Heart left ventricle (tissue), 16 donors: ENCODE data around the gene ZMIZ2. TPM values are rescaled to one million over a fixed set of nuclear protein-coding genes. Genes with fewer than 3 reads are reported as not detected.
A peak's percentile ranks its signal among the peaks of the same experiment; 100 is the strongest.

Experiments
- ATAC-seq, 4 donors: fragments of 200-7000 bp; cut with Tn5 transposase; one replicate each; pipeline ENCODE4 v1.9.1; 2020 to 2022; ENCODE audit warnings: moderate library complexity in 4 of 4, mild to moderate bottlenecking in 3 of 4, moderate number of reproducible peaks in 1 of 4
- DNase-seq, 5 donors: peaks; one replicate each; pipeline ENCODE4 v3.0.0-alpha.2; 2020
- H3K27ac ChIP-seq, 12 donors: fragments of 200-600 bp; sonication (generic) in 4 of 12; one replicate each; pipeline versions ENCODE4 v1.5.0 to v1.8.0; 2016 to 2022; ENCODE audit warnings: mild to moderate bottlenecking in 2 of 12
- H3K27me3 ChIP-seq, 9 donors: fragments of 200-600 bp; sonication (generic) in 2 of 9; one replicate each; pipeline versions ENCODE4 v1.5.1 to v1.8.0; 2016 to 2022; ENCODE audit warnings: mild to moderate bottlenecking in 3 of 9
- H3K36me3 ChIP-seq, 9 donors: fragments of 200-600 bp; sonication (generic) in 2 of 9; one replicate each; pipeline versions ENCODE4 v1.5.0 to v1.8.0; 2018 to 2022; ENCODE audit warnings: mild to moderate bottlenecking in 2 of 9
- H3K4me1 ChIP-seq, 12 donors: fragments of 200-600 bp; sonication (generic) in 4 of 12; one replicate each; pipeline versions ENCODE4 v1.5.0 to v1.8.0; 2016 to 2022; ENCODE audit warnings: mild to moderate bottlenecking in 3 of 12
- H3K4me3 ChIP-seq, 12 donors: fragments of 200-600 bp; sonication (generic) in 4 of 12; one replicate each; pipeline versions ENCODE4 v1.5.0 to v1.8.0; 2017 to 2022; ENCODE audit warnings: mild to moderate bottlenecking in 9 of 12, moderate library complexity in 4 of 12
- H3K9me3 ChIP-seq, 12 donors: fragments of 200-600 bp; sonication (generic) in 4 of 12; one replicate each; pipeline versions ENCODE4 v1.5.0 to v1.8.0; 2016 to 2022; ENCODE audit warnings: mild to moderate bottlenecking in 1 of 12
- CTCF ChIP-seq, 12 donors: fragments of 200-600 bp; sonication (generic) in 4 of 12; IDR thresholded peaks; one replicate each; pipeline versions ENCODE4 v1.5.0 to v1.8.0; 2018 to 2022; ENCODE audit warnings: antibody characterized with exemption in 12 of 12, mild to moderate bottlenecking in 5 of 12
- POLR2A ChIP-seq, 2 donors: fragments of 450-650 bp; IDR thresholded peaks; one replicate each; pipeline ENCODE4 v1.6.1; 2017; ENCODE audit warnings: antibody characterized with exemption in 2 of 2, mild to moderate bottlenecking in 2 of 2, moderate library complexity in 2 of 2
- WGBS, 4 donors: extraction: QIAGEN DNeasy Blood & Tissue Kit in 2 of 4; methylation state at CpG; one replicate each; pipeline versions ENCODE4 v1.1.5 to v1.1.7; 2013 to 2018; 5-methylcytosine and 5-hydroxymethylcytosine counted together
- intact Hi-C, 10 donors: fragments of 100-400 bp; cut with DNase I; formaldehyde crosslinking; loops; one replicate each; pipeline versions ENCODE4 v1.11.1 to v1.14.2; 2022
- polyA plus RNA-seq, 2 donors: library from polyadenylated mRNA; stranded (reverse); fragments of 200-250 nt; gene quantifications; one replicate each; pipeline ENCODE4 v1.2.3, GENCODE V29; 2013
- total RNA-seq, 9 donors: library from RNA; depleted of rRNA in 2 of 9; stranded (reverse); fragments of >200 nt in 2 of 9; fragmentation: NEBNext Ultra II Directional in 3 of 9; extraction: Animal tissue kit (Norgen Biotek cat#: 25700) in 3 of 9; gene quantifications; one replicate each; pipeline versions ENCODE4 v1.1.0 to v1.2.4, GENCODE V29; 2016 to 2023
- donor health status: ischemic (EF 13 %, LVEDD 7.1; RV severe dilation, severe dysfunction).
- donor health status: healthy with polysubstance abuse.
- donor health status: DM: no; HTN: yes; CAD: no.
- donor health status: DM: no; HTN: no; CAD: no.
- donor health status: ischemic (EF 25% LVEDD 6.9; RV normal size, moderate dysfunction).
- donor health status: ischemic (EF 25% LVEDD 5.7; RV mildly dilated, moderate dysfunction).
- donor health status: healthy.
- donor health status: DM: yes; HTN: yes; CAD: no.
- donor health status: ischemic (EF 35%, LVEDD 5.7; RV mildly dilated, moderate dysfunction).
- donor health status: nonischemic (EF 11% LVEDD 7.7; RV severe dilation, severe dysfunction).
- donor health status: DM: yes; HTN: yes; CAD: no.
- donor health status: PGD.
- donor health status: ischemic (EF 29% LVEDD 5.4; RV normal size, mild dysfunction).
- donor health status: nonischemic (EF 23%, LVEDD 6.1; RV moderate dilation, normal function).

Gene ZMIZ2
- total and polyA plus RNA-seq, 11 donors = 18.5 to 71.5 (median 45.7) TPM

DNA sequence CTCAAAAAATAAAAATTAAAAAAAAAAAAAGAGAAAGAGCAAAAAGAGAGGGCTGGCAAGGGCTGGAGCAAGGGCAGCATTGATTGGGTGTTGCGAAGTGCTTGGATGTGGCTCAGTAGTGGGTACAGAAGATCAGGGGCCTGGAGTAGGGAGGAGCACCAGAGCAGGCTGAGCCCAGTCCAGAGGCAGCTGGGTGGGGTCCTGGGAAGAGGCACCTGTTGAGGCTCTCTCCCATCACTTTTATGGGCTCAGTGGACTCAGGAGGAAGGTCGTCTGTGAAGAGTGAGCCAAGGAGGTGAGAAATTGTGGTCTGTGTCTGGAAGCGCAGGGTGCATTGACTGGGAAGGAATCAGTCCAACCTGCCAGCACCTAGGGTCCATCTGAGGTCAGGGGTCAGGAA lies 11.8 kb upstream of the ZMIZ2 start:
- Histone ChIP-seq H3K4me3 (no peak overlapping the region), H3K27me3 (no peaks in the 10 kb centered on the region), H3K27ac (no peak overlapping the region), H3K9me3 (no peaks in the 10 kb centered on the region), H3K36me3 (no peaks in the 10 kb centered on the region), H3K4me1 (peaks cover 0 to 6% (median 0%) of the 10 kb centered on the region in 12 donors)
- intact Hi-C loops = no loop called here
- no peak for ATAC-seq
- no peak for DNase-seq
- WGBS, 4 donors = 80 to 91% (median 86%) methylated on average over 3 of the region's 3 CpGs
- TF ChIP-seq POLR2A (IDR thresholded peaks at IDR 0.05) = no peak
- no peak for TF ChIP-seq CTCF (IDR thresholded peaks at IDR 0.05)

- intact Hi-C loops = no loop called here
- no peak for DNase-seq
- Histone ChIP-seq H3K4me1 (peaks cover 0 to 6% (median 0%) of the 10 kb centered on the region in 12 donors), H3K27me3 (no peaks in the 10 kb centered on the region), H3K27ac (no peak overlapping the region), H3K36me3 (no peaks in the 10 kb centered on the region), H3K4me3 (no peak overlapping the region), H3K9me3 (no peaks in the 10 kb centered on the region)
- ATAC-seq = no peak
- 90 to 93% (median 93%) methylated on average over 4 of the region's 4 CpGs for WGBS, 4 donors
- TF ChIP-seq POLR2A (IDR thresholded peaks at IDR 0.05) (no peak), CTCF (IDR thresholded peaks at IDR 0.05) (no peak)
Observed at GRCh38 chr7:44738051-44738723, 10.5 kb upstream of the ZMIZ2 start.

DNA sequence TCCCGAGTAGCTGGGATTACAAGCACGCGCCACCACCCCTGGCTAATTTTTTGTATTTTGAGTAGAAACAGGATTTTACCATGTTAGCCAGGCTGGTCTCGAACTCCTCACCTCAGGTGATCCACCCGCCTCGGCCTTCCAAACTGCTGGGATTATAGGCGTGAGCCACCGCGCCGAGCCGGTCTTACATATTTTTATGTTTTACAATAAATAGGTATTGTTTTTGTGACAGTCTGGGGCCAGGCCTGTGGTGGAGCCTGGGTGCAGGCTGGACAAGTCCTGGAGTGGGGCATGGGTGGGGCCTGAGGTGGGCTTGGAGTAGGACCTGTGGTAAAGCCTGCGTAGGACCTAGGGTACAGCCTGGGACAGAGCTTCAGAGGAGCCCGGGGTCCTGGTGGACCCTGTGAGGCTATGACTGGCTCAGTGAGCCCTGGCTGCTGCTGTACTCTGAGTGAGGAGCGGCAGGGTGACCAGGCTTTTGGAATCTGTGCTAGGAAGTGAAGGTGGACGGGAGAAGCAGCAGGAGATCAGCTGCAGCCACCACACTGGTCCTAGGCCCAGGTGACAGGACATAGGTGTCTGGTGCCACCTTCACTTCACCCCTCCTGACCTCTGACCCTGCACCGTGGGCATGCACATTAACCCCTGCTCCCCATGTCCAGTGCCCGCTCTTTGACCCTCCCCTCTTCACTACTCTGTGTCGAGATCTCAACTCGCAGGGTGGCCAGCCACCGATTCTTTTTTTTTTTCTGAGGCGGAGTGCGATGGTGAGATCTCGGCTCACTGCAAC lies 9.6 kb upstream of the ZMIZ2 start:
- H3K27ac ChIP-seq = no peak overlapping the region
- no peak overlapping the region for H3K4me3 ChIP-seq
- intact Hi-C loops = no loop called here
- H3K36me3 ChIP-seq = no peaks in the 10 kb centered on the region
- no peaks in the 10 kb centered on the region for H3K9me3 ChIP-seq
- no peaks in the 10 kb centered on the region for H3K27me3 ChIP-seq
- peak in 1 of 4 donors; percentile 28 for ATAC-seq
- TF ChIP-seq CTCF (IDR thresholded peaks at IDR 0.05) (no peak), POLR2A (IDR thresholded peaks at IDR 0.05) (no peak)
- no peak for DNase-seq
- H3K4me1 ChIP-seq = peaks cover 0 to 6% (median 0%) of the 10 kb centered on the region in 12 donors
- WGBS, 4 donors = 90 to 95% (median 91%) methylated on average over 22 to 23 of the region's 23 CpGs

GRCh38 chr7:44740055-44740454 lies 8.6 kb upstream of the ZMIZ2 start:
- Histone ChIP-seq H3K27ac (no peak overlapping the region), H3K4me1 (peaks cover 0 to 5% (median 0%) of the 10 kb centered on the region in 12 donors), H3K36me3 (no peaks in the 10 kb centered on the region), H3K27me3 (no peaks in the 10 kb centered on the region), H3K4me3 (no peak overlapping the region), H3K9me3 (no peaks in the 10 kb centered on the region)
- 89 to 94% (median 92%) methylated on average over 2 of the region's 2 CpGs for WGBS, 4 donors
- TF ChIP-seq POLR2A (IDR thresholded peaks at IDR 0.05) = no peak
- no peak for TF ChIP-seq CTCF (IDR thresholded peaks at IDR 0.05)
- intact Hi-C loops = loop anchor here in 3 of 10 donors (5.0 to 10.0 kb wide), 2 partner anchors 135 to 138 kb away; partner anchors contain the start of gene OGDH (in 2 of the 3)
- DNase-seq (no peak), ATAC-seq (peak in 1 of 4 donors; percentile 31)
